ENCODE results near the gene SVBP.

Gene SVBP

GRCh38 chr1:42762269-42762668, 54.9 kb downstream of the SVBP start:
- POLR2A ChIA-PET: no interaction called here
- no peak for DNase-seq (ENCODE audit: extremely low spot score)
- no peak for TF ChIP-seq CTCF (IDR thresholded peaks at IDR 0.05; ENCODE audit: control extremely low read depth, extremely low read depth, low read depth, missing control alignments)
- CTCF ChIA-PET: interaction anchor here (1.6 to 3.4 kb wide), 4 partner anchors 10 to 588 kb away, joined by 4 to 14 read pairs (median 6); no protein-coding TSS in a partner anchor

GRCh38 chr1:42761567-42761966, 55.6 kb downstream of the SVBP start:
- ChIA-PET POLR2A (no interaction called here), CTCF (interaction anchor here (1.6 to 5.5 kb wide), 4 partner anchors 9 to 587 kb away, joined by 4 to 35 read pairs (median 10); no protein-coding TSS in a partner anchor)
- no peak for DNase-seq (ENCODE audit: extremely low spot score)
- TF ChIP-seq CTCF (IDR thresholded peaks at IDR 0.05; ENCODE audit: control extremely low read depth, extremely low read depth, low read depth, missing control alignments): no peak

- ChIA-PET POLR2A (interaction anchor here (1.1 kb wide), 1 partner anchor 8 kb away, joined by 3 read pairs; the partner anchor contains the start of genes C1orf50 and P3H1), CTCF (interaction anchor here (1.0 to 5.5 kb wide), 4 partner anchors 9 to 314 kb away, joined by 3 to 39 read pairs (median 24); partner anchors contain the start of genes C1orf50 and P3H1)
- no peak for TF ChIP-seq CTCF (IDR thresholded peaks at IDR 0.05; ENCODE audit: control extremely low read depth, extremely low read depth, low read depth, missing control alignments)
- no peak for DNase-seq (ENCODE audit: extremely low spot score)
Observed at GRCh38 chr1:42759114-42759513, 58.1 kb downstream of the SVBP start.

- POLR2A ChIA-PET: interaction anchor here (1.1 kb wide), 1 partner anchor 8 kb away, joined by 3 read pairs; the partner anchor contains the start of genes C1orf50 and P3H1
- CTCF ChIA-PET: interaction anchor here (2.7 to 5.5 kb wide), 3 partner anchors 10 to 315 kb away, joined by 12 to 39 read pairs (median 35); partner anchors contain the start of genes C1orf50 and P3H1
- TF ChIP-seq CTCF (IDR thresholded peaks at IDR 0.05; ENCODE audit: control extremely low read depth, extremely low read depth, low read depth, missing control alignments): no peak
- DNase-seq (ENCODE audit: extremely low spot score): no peak
Observed at GRCh38 chr1:42758641-42759040, 58.6 kb downstream of the SVBP start.

- ChIA-PET POLR2A (no interaction called here), CTCF (interaction anchor here (0.8 to 5.5 kb wide), 8 partner anchors 10 to 584 kb away, joined by 3 to 39 read pairs (median 4); partner anchors contain the start of genes C1orf50 and P3H1)
- TF ChIP-seq CTCF (IDR thresholded peaks at IDR 0.05; ENCODE audit: control extremely low read depth, extremely low read depth, low read depth, missing control alignments): no peak
- DNase-seq (ENCODE audit: extremely low spot score): no peak
Observed at GRCh38 chr1:42757892-42758275, 59.3 kb downstream of the SVBP start.

All from GM10248 (cell line).